Gastrocnemius medialis (tissue), 4 donors: ENCODE data around the gene TLK2.

ENCODE experiments used
- CTCF ChIP-seq, 5 experiments: fragments of 450-650 bp in 3 of 5; fragments of 200-600 bp in 2 of 5; sonication (generic) in 2 of 5; IDR thresholded peaks in 4 of 5; conservative IDR thresholded peaks in 1 of 5; 1 replicate in 4 of 5; 2 replicates in 1 of 5; pipeline ENCODE4 v1.5.1; 2016 to 2019; ENCODE audit warnings: antibody characterized with exemption in 5 of 5, mild to moderate bottlenecking in 3 of 5, moderate library complexity in 3 of 5
- POLR2A ChIP-seq, 2 donors: fragments of 450-650 bp; IDR thresholded peaks; one replicate each; pipeline ENCODE4 v1.6.1; 2017; ENCODE audit warnings: antibody characterized with exemption in 2 of 2, mild to moderate bottlenecking in 2 of 2, moderate library complexity in 2 of 2

GRCh38 chr17:62626719-62627218 lies 148.1 kb downstream of the TLK2 start:
- TF ChIP-seq CTCF (IDR thresholded peaks at IDR 0.05 in 4 of 5, conservative IDR thresholded peaks at IDR 0.05 in 1 of 5) (no peak), POLR2A (IDR thresholded peaks at IDR 0.05) (no peak)
